ENCODE measurements around the gene SOS1.

DNA sequence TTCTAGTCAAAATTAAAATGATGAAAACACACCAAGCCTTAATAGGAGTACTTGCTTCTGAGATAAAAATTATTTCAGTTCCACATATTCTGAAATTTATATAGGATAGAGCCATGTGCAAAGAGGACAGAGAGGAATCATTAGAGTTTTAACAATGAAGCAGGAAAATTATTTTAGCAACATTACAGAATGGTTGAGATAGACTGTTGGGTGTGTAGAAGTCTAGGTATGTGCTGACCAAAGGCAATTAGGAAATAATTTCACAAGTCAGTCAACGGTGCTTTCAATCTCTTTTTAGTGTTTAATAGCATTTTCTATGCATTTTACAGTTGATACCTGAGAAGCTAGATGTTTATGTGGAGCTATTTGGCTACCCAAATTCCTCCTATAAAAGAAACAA, 25.2 kb downstream of the SOS1 start:
- no peak for TF ChIP-seq CTCF (IDR thresholded peaks at IDR 0.05)
- TF ChIP-seq POLR2A (IDR thresholded peaks at IDR 0.05): no peak

Measured in Peyer's patch (tissue), 4 donors.